Amniotic stem cell (primary cell): ENCODE data around the gene PDXP.
"Not testable (repeated sequence)": the region's sequence is repeated elsewhere in the genome, so short reads cannot be mapped to it uniquely, and the experiment has no call there.

Source experiments
- DNase-seq: peaks from one replicate; lab custom pipeline; 2025; lab: John Stamatoyannopoulos, UW

PDXP gene

DNA sequence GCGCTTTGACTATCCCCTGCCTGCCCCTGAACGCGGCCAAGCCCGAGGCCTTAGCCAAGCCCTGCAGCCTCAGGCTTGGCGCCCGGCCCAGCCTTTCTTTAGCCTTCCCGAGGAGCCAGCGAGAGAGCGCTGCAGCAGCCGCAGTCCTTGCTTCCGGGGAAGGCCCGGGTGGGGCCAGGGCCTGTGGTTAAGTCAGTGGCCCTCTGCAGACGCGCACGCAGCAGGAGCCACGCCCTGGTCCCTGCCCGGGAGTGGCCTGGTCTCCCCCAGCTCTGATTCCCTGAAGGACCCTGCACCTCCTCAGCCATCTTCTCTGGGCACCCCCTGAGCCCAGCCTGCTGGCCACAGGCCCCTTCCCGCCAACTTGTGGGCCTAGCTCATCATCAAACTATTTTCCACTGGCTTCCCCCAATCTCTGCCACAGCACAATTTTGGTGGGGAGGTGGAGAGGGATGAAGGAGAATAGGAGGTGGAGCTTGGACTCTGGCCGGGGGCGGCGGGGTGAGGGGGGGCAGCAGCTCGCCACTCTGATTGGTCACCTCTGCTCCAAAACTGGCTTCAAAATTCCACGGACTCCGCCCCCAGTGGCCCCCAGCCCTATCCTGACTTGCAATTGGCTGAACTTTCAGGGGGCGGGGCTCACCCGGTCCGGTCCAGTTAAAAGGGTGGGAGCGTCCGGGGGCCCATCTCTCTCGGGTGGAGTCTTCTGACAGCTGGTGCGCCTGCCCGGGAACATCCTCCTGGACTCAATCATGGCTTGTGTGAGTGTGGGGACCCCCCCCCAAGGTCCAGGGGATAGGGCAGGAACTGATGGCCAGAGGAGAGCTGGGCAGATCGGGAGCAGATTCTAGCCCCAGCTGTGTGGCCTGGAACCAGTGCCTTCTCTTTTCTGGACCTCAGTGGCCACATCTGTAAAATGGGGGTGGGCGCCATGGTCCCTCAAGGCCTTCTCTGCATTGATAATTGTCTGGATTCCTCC is 16.7 kb downstream of the PDXP start, which contains the start of gene LGALS1:
LGALS1 (plus strand) TSS at position 686 of the 979 bp plus-strand sequence; CDS start at position 753, 67 bp downstream.
- DNase-seq: peak; percentile 96

DNA sequence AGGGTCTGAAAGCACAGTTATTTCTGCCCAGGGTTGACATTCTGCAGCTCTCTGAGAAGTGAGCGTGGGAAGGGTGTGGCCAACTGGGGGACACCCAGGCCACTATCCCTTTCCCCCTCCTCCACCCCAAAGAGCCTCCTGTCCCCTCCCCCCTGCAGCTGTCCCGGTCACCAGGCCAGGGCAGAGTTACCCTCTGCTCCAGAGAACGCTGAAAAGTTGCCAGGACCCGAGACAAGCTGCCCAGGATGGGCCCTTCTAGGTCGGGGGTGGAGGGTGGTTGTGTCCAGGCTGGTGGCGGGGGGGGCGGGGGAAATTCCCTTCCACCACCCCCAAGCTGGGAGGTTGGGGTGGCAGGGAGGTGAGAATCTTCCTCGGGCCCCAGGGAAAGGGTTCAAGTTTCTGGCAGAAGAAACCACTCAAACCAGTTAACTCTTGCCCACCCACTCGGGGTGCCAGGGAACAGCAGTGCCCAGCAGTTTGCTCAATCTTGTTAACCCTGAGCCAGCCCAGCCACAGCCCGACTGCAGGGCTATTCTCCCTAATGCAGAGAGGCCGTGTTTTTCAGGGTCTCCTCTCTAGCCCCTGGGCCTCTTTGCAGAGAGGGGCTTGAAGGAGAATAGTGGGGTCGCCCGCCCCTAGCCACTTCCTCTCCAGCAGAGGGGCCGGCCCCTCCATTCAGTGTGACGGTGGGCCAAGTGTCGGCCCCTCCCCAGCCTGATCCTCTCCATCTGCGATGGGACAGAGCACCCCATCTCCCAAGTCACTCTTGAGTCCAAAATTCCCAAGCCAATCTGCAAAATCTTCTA is 17.6 kb downstream of the PDXP start:
- DNase-seq: no peak

DNA sequence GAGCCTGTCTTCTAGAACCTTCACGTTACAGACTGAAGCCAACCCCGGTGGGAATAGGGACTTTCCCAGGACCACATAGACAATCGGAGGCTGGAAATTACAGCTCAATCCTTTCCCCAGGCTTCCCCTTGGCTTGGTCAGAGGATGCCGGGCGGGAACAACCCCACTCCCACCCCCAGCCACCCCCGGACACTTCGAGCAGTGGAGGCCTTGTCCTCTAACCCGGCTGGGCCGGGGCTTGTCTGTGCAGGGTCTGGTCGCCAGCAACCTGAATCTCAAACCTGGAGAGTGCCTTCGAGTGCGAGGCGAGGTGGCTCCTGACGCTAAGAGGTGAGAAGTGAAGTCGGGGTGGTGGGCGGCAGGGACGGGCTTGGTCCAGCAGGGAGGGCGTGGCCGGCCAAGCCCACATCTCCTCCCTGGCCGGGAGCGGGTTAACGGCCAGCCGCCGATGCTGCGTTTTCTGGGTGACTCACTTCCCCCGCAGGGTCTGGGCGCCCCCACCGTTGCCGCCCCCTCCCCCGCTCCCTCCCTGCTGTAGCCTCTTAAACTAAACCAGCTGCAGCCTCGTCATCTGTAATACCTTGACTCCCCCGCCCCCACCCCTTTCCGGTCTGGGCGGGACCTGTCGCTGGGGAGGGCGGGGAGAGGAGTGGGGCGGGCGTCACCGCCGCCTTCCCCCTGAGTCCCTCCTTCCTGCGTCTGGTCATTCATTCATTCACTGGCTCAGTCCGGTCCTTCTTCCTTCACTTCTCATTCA is 18.4 kb downstream of the PDXP start:
- DNase-seq: peak; percentile 96

DNA sequence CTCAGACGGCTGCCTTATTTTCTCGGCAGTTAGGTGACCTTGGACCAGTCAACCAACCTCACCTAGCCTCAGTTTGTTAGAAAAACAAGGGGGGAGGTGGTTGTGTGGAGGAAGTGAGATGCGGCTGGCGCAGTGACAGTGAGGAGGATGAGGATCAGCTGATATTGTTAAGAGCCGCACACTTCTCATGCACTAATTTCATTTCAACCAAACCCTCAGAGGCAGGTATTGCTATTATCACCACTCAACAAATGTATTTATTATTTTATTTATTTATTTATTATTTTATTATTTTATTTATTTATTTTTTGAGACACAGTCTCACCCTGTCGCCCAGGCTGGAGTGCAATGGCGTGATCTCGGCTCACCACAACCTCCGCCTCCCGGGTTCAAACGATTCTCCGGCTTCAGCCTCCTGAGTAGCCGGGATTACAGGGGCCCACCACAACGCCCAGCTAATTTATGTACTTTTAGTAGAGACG is 19.0 kb downstream of the PDXP start:
- DNase-seq: no peak

DNA sequence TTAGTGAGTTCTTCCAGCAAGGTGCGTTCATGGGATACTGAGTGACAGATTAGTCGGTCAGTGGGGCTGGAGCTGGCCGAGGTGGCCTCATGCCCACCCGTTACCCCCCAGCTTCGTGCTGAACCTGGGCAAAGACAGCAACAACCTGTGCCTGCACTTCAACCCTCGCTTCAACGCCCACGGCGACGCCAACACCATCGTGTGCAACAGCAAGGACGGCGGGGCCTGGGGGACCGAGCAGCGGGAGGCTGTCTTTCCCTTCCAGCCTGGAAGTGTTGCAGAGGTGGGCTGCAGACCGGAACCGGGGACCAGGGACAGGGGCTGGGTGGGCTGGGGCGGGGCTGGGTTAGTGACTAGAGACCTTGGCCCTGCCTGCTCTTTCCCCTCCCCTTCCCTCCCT is 19.8 kb downstream of the PDXP start:
- DNase-seq: no peak

DNA sequence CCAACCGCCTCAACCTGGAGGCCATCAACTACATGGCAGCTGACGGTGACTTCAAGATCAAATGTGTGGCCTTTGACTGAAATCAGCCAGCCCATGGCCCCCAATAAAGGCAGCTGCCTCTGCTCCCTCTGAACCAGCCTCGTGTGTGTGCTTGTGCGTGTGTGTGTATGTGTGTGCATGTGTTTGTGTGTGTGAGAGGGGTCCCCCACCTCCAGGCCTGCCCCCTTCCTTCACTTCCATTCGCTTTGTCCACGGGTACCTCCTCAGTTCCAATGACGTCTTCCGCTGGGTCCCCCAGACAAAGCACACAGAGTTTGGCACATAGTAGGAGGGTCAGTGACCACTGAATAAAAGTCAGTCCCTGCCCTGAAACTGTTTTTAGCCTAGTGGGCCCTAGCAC is 21.1 kb downstream of the PDXP start:
- no peak for DNase-seq

DNA sequence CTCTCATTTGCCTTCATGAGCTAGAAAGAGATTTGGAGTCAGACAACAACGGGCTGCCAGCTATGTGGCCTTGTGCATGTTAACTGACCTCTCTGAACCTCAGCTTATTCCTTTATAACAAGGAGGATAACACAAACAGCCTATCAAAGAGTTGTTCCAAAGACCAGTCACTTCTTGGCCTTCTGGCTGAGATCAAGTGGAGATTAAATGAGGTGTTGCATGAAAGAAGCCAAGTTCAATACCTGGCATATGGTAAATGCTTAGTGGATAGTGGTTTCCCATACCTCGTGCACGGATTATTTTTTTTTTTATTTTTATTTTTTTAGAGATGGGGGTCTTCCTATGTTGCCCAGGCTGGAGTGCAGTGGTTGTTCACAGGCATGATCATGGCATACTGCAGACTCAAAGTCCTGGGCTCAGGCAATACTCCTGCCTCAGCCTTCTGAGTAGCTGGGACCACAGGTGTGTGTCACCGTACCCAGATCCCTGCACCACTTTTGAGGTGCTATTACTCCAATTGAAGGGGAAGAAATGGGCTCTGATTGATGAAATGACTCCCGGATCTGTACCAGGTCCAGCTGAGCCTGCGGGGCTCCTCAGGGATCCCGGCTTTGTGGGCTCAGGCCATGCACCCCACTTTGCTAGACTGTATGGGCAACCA is 21.8 kb downstream of the PDXP start:
- no peak for DNase-seq

DNA sequence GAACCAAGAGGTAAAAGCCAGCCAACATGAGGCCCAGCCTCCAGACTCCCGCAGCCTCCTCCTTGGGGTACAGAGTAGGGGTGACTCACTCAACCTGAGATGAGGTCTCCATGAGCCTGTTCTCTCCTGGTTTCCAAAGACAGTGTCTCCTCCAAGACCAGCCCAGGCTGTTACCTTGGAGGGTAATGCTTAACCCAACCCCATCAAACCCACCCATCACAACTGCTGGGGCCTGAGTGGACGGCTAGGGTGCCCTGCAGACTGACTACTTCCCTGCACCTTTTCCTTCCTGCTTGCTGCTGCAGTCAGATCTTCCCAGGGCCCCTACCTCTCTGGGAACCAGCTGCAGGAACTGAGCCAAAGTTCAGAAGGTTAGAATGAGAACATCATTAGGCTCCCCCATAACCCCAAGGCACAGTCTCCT is 22.5 kb downstream of the PDXP start:
- no peak for DNase-seq

DNA sequence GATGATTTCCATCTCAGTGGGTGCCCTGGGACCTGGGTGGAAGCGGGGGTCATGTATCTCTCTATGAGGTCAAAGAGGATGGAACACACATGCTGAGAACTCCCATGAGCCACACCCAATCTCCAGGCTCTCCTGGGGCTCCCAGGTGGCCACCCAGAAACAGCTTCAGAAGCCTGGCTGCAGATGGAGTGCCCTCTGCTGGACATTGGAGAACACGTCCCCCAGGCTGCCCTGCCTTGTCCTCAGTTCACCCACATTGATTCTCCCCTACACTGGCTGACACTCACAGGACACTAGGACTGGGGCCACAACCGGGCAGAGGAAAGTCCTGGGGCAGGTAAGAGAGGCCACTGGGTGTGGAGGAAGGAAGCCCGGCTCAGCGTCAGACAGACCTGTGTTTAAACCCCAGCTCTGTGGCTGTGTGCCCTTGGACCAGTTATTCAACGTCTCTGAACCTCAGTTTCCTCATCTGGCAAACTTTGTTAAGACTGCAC is 23.1 kb downstream of the PDXP start:
- DNase-seq: peak; percentile 47

DNA sequence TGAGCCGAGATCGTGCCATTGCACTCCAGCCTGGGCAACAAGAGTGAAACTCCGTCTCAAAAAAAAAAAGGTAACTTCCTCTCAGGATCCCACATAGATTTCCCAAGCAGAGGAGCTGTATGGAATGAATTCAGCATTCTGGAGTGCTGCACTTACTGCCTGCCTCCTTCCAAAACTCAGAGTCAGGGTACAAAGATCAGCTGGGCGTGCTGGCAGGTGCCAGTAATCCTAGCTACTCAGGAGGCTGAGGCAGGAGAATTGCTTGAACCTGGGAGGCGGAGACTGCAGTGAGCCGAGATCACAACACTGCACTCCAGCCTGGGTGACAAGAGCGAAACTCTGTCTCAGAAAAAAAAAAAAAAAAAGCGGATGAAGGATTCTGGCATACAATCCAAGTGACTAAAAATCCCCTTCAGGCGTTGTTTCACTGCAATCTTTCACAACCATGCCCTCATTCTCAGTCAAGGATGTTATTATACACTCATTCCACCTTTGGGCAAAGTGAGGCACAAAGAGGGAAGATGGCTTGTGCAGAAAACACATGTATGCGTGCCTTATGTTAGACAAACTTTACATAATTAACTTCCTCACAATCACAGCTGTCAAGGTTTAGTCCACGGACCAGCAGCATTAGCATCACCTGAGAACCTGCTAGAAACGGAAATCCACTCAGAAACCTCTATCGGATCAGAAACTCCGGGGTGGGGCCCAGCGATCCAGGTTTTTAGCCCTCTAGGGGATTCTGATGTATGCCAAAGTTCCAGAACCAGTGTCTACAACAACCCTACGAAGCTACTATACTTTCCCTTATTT is 26.5 kb downstream of the PDXP start:
- no peak for DNase-seq

DNA sequence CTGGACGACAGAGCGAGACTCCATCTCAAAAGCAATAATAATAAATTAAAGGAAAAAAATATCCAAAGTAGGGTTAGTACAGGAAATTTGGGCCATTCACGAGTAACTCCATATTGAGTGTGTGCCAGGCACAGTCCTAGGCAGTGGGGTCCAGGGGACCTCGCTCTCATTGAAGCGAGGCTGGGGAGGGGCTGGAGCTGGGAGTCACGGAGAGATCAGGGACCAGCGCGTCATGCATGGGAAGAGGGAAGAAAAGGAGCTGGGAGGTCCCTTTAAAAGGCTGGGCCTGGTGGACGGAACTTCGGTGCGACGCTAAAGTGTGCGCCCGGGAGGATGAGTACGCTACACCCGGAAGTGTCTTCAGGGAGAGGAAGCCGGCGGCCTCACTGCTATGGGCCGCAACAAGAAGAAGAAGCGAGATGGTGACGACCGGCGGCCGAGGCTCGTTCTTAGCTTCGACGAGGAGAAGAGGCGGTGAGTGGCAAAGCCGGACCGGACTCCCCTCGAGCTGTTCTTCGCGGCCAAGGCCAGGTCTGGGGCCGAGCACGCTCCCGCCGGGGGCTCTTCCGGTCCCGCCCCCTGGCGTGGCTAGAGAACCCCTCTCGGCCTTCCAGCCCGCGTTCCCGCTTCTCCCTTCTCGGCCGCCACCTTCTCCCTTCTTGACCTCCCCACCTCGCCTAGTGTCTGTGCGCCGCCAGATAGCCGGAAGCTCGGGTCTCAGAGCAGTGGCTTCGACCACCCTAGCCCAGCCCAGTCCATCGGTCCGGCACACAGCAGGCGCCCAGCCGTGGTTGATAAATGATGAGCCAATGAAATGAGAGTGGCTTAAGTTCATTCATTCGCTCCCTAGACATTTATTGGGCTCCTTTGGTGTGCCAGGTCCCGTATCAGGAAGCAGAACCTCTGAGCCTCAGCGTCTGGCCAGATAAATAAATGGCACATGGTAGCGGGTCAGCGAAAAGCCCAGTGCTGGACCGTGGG is 27.8 kb downstream of the PDXP start, which contains the start of gene NOL12:
NOL12 (plus strand) TSS at position 342 of the 981 bp plus-strand sequence; CDS start at position 392, 50 bp downstream.
- peak; percentile 72 for DNase-seq

DNA sequence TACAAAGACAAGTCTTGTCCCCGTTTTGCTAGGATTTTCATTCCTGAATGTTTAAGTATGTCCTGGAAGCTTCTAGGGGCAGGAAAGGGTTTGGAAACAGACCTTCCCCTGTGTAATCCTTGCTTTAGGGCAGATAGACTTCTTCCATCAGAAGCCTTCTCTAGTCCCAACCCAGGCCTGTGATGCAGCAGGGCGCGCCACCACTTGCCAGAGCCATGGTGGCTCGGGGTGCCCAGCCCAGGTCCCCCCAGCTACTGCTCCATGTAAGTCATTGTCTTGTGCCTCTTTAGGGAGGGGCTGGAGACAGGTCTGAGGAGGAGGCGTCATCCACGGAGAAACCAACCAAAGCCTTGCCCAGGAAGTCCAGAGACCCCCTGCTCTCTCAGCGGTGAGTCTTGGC is 31.9 kb downstream of the PDXP start:
- DNase-seq: no peak

DNA sequence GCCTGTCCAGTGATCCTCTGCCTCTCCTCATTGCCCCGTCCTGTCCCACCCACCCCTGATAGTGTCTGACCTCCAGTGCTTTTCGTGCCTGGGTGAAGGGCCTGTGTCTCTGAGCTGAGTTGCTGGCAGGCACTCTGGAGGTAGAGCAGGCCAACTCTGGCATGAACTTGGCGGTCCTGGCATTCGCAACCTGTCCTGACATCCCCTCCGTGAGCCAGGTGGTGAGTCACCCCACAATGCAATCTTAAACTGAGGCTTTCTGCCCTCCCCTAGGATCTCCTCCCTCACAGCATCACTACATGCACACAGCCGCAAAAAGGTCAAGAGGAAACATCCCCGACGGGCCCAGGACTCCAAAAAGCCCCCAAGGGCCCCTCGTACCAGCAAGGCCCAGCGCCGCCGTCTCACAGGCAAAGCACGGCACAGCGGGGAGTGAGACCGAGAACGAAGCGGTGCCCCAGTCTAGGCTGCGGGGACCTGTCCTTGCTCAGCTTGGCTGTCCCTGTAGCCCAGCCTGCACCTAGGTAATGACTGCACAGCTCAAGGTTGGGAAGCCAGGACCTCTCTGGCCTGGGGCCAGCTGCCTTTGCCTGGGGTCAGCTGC is 32.5 kb downstream of the PDXP start:
- no peak for DNase-seq

DNA sequence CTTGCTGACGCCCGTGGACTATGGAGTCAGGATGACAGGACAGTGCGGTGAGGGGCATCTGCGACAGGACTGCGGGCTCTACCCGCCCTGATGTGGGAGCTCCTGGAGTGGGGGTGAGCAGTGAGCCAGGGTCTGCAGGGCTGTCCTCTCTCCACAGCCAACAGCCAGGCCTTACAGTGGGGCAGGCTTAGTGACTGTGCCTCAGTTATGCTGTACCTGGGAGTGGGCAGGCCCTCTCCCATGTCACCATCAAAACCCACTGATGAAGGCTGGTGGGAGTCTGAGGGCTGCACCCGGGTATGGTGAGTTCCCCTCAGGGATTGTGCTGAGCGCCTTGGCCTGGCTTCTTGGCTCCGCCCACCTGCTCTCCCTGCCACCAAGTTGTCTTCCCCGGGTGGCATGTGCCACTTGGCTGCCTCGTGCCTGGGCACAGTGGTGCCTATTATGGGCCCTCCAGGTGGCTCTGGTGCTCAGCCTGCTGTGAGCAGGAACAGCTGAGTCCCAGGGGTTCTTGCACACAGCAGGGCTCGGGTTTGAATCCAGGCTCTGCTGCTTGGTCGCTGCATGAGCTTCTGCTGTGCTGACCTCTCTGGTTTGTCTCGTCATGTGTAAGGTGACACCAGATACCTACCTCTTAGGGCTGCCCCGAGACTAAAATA is 34.2 kb downstream of the PDXP start:
- DNase-seq: no peak

DNA sequence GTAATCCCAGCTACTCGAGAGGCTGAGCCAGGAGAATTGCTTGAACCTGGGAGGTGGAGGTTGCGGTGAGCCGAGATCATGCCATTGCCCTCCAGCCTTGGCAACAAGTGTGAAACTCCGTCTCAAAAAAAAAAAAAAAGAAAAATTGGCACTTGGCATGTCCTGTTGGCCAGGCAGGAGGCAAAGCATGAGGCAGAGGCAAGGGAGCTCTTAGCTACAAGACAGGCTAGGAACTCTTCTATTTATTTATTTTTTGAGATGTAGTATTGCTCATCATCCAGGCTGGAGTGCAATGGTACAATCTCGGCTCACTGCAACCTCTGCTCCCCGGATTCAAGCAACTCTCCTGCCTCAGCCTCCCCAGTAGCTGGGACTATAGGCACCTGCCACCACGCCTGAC is 35.6 kb downstream of the PDXP start:
- DNase-seq: not testable (repeated sequence)

DNA sequence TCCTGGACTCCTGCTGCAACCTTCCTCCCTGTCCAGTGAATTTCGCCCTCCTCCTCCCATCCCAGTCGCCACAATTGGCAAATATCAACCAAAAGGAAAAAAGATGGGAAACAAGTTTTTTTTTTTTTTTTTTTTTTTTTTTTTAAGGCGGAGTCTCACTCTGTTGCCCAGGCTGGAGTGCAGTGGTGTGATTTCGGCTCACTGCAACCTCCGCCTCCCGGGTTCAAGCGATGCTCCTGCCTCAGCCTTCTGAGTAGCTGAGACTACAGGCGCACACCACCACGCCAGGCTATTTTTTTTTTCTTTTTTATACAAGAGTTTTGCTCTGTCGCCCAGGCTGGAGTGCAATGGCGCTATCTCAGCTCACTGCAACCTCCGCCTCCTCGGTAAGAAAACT is 37.7 kb downstream of the PDXP start:
- not testable (repeated sequence) for DNase-seq

DNA sequence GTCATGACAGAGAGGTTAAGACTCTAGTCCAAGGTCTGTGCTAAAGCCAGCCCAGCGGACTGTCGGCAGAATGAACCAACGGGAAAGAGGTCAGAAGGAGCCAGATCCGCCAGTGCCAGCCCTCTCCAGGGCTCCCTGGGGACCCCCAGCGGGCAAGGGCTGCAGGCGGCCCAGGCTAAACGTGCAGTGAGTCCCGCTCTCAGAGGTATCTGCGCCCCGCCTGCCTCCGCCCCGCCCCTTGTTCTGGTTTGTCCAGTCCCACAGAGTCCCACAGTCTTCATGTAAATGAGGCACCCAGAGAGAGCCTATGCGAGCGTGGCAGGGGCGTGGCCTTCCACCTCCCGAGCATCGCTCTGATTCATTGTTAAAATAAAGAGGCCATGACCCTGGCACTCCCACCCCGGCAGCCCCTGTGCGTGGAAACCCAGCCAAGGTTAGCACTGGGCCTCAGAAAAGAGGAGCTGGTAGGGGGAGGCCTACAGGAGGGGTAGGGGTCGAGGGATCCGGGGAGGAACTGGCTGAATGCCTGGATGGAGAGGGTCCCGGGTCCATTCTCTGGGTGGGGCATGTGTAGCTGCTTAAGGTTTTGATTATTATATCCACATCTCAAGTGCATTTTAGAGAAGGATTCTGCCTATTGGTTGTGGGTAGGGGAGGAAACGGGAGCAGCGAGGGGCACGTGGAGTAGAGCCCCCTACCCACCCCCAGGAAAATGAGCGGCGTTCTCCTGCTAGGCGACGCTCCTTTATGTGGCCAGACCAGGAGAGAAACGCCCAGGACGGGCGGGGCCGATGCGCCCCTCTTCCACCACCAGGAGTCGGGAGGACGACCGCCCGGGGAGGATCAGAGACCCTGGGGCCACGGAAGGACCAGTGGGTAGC is 38.4 kb downstream of the PDXP start, which contains the start of gene TRIOBP:
TRIOBP (plus strand) TSS at position 392 of the 881 bp plus-strand sequence. CDS start 4,318 bp downstream, outside the sequence.
- DNase-seq: peak; percentile 97
